ENCODE measurements around the gene COL21A1. TPM values are rescaled to one million over a fixed set of nuclear protein-coding genes. Genes with fewer than 3 reads are reported as not detected.

COL21A1 gene
- total RNA-seq, 1 donor from 2014 or later: 0.57 TPM

DNA sequence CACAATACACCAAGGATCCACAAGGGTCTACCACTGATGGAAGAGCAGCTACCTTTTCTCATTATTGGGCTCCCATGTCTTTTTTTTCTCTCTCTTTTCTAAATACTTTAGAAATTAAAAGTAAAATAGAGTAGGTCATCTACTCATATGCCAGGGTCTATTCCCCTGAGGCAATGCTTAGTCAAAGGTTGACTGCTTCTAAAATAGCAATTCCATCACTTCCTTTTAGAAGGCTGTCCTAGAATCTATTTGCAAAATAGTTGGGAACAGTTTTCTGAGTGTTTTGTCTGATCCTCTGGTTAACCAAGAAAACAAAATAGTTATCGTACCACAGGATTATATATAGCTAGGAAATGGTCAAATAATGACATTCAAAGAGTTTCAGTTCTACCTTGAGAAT is 174.1 kb downstream of the COL21A1 start:
- Histone ChIP-seq H3K4me3 (ENCODE audit: insufficient read depth, low read depth, low read length) (no peak overlapping the region), H2AFZ (ENCODE audit: low read depth, low read length) (no peak overlapping the region), H3K9me3 (ENCODE audit: insufficient read depth, low read depth, low read length) (no peaks in the 10 kb centered on the region), H3K9ac (ENCODE audit: low read length) (no peak overlapping the region), H3K4me2 (ENCODE audit: low read length) (no peak overlapping the region), H3K27me3 (ENCODE audit: insufficient read depth, low read length) (no peaks in the 10 kb centered on the region), H3K4me1 (ENCODE audit: insufficient read depth, low read length) (peaks cover 2% of the 10 kb centered on the region), H4K20me1 (ENCODE audit: insufficient read depth, low read length) (no peaks in the 10 kb centered on the region), H3K27ac (ENCODE audit: low read depth, low read length) (no peak overlapping the region), H3K79me2 (ENCODE audit: insufficient read depth, low read length) (no peaks in the 10 kb centered on the region), H3K36me3 (ENCODE audit: insufficient read depth, low read length) (no peaks in the 10 kb centered on the region)
- DNase-seq (ENCODE audit: low read depth) (no peak), FAIRE-seq (no peak)
- Mint-ChIP-seq H3K27me3 (ENCODE audit: low read depth, unreplicated experiment) (no peaks in the 10 kb centered on the region), H3K4me1 (ENCODE audit: low read depth, unreplicated experiment) (peaks cover 4% of the 10 kb centered on the region), H3K36me3 (ENCODE audit: low read depth, unreplicated experiment) (no peaks in the 10 kb centered on the region), H3K27ac (ENCODE audit: unreplicated experiment) (no peak overlapping the region), H3K4me3 (ENCODE audit: unreplicated experiment) (no peak overlapping the region), H3K9me3 (ENCODE audit: unreplicated experiment) (peaks cover 3% of the 10 kb centered on the region)
- TF ChIP-seq, protein P1, sequence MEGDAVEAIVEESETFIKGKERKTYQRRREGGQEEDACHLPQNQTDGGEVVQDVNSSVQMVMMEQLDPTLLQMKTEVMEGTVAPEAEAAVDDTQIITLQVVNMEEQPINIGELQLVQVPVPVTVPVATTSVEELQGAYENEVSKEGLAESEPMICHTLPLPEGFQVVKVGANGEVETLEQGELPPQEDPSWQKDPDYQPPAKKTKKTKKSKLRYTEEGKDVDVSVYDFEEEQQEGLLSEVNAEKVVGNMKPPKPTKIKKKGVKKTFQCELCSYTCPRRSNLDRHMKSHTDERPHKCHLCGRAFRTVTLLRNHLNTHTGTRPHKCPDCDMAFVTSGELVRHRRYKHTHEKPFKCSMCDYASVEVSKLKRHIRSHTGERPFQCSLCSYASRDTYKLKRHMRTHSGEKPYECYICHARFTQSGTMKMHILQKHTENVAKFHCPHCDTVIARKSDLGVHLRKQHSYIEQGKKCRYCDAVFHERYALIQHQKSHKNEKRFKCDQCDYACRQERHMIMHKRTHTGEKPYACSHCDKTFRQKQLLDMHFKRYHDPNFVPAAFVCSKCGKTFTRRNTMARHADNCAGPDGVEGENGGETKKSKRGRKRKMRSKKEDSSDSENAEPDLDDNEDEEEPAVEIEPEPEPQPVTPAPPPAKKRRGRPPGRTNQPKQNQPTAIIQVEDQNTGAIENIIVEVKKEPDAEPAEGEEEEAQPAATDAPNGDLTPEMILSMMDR (IDR thresholded peaks at IDR 0.05; ENCODE audit: insufficient read depth, low read depth, low read length): no peak
- no peak for TF ChIP-seq EZH2 (IDR thresholded peaks at IDR 0.05; ENCODE audit: insufficient read depth, low read length)

DNA sequence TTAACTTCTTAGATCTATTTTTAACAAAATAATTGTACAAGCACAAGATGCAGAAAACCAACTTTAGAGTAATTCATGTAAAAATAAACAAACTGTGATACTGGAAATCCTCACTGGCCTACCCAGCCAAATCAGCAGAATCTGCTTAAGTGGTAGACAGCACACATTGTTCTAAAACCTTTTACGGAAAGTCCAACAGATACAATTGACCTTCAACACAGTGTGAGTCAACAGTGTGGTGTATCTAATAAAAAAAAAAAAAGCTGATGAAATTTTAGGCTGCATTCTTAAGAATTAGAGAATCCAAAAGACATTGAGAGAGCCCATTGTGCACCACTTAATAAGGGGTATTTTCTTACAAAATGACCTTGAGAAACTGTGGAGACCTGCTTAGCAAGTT is 174.5 kb downstream of the COL21A1 start:
- FAIRE-seq (no peak), DNase-seq (ENCODE audit: low read depth) (no peak)
- TF ChIP-seq EZH2 (IDR thresholded peaks at IDR 0.05; ENCODE audit: insufficient read depth, low read length): no peak
- TF ChIP-seq, protein P1 (IDR thresholded peaks at IDR 0.05; ENCODE audit: insufficient read depth, low read depth, low read length): no peak
- no peak overlapping the region for H3K27ac Mint-ChIP-seq (ENCODE audit: unreplicated experiment)
- peaks cover 4% of the 10 kb centered on the region for H3K4me1 Mint-ChIP-seq (ENCODE audit: low read depth, unreplicated experiment)
- Histone ChIP-seq H3K4me3 (ENCODE audit: insufficient read depth, low read depth, low read length) (no peak overlapping the region), H3K4me1 (ENCODE audit: insufficient read depth, low read length) (peaks cover 2% of the 10 kb centered on the region), H4K20me1 (ENCODE audit: insufficient read depth, low read length) (no peaks in the 10 kb centered on the region), H3K9ac (ENCODE audit: low read length) (no peak overlapping the region), H3K27me3 (ENCODE audit: insufficient read depth, low read length) (no peaks in the 10 kb centered on the region), H3K79me2 (ENCODE audit: insufficient read depth, low read length) (no peaks in the 10 kb centered on the region), H3K36me3 (ENCODE audit: insufficient read depth, low read length) (no peaks in the 10 kb centered on the region), H2AFZ (ENCODE audit: low read depth, low read length) (no peak overlapping the region), H3K9me3 (ENCODE audit: insufficient read depth, low read depth, low read length) (no peaks in the 10 kb centered on the region), H3K4me2 (ENCODE audit: low read length) (no peak overlapping the region), H3K27ac (ENCODE audit: low read depth, low read length) (no peak overlapping the region)
- no peaks in the 10 kb centered on the region for H3K27me3 Mint-ChIP-seq (ENCODE audit: low read depth, unreplicated experiment)
- peaks cover 3% of the 10 kb centered on the region for H3K9me3 Mint-ChIP-seq (ENCODE audit: unreplicated experiment)
- H3K4me3 Mint-ChIP-seq (ENCODE audit: unreplicated experiment): no peak overlapping the region
- H3K36me3 Mint-ChIP-seq (ENCODE audit: low read depth, unreplicated experiment): no peaks in the 10 kb centered on the region

DNA sequence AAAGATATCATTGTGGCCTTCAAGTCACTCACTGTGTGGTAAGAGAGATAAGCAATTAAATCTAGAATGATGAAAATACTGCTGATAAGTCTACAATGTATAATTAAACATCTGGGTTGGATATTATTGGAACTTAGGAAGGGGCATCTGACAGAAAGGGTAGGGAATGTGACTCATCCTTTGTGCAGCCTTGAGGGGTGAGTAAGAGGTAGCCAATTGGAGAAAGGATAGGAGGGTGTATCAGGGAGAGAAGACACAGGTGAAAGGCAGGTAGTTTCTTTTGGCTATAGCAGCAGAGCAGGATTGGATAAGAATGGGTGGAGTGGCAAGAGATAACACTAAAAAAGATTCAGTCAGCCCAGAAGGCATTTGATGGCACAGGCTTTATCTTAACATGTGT is 182.0 kb downstream of the COL21A1 start:
- Histone ChIP-seq H3K4me1 (ENCODE audit: insufficient read depth, low read length) (no peaks in the 10 kb centered on the region), H3K4me3 (ENCODE audit: insufficient read depth, low read depth, low read length) (no peak overlapping the region), H2AFZ (ENCODE audit: low read depth, low read length) (no peak overlapping the region), H3K27ac (ENCODE audit: low read depth, low read length) (no peak overlapping the region), H3K4me2 (ENCODE audit: low read length) (no peak overlapping the region), H3K27me3 (ENCODE audit: insufficient read depth, low read length) (no peaks in the 10 kb centered on the region), H3K36me3 (ENCODE audit: insufficient read depth, low read length) (no peaks in the 10 kb centered on the region), H3K9me3 (ENCODE audit: insufficient read depth, low read depth, low read length) (no peaks in the 10 kb centered on the region), H3K79me2 (ENCODE audit: insufficient read depth, low read length) (no peaks in the 10 kb centered on the region), H4K20me1 (ENCODE audit: insufficient read depth, low read length) (no peaks in the 10 kb centered on the region), H3K9ac (ENCODE audit: low read length) (no peak overlapping the region)
- H3K27ac Mint-ChIP-seq (ENCODE audit: unreplicated experiment): no peak overlapping the region
- no peaks in the 10 kb centered on the region for H3K36me3 Mint-ChIP-seq (ENCODE audit: low read depth, unreplicated experiment)
- H3K9me3 Mint-ChIP-seq (ENCODE audit: unreplicated experiment): no peaks in the 10 kb centered on the region
- H3K27me3 Mint-ChIP-seq (ENCODE audit: low read depth, unreplicated experiment): no peaks in the 10 kb centered on the region
- H3K4me3 Mint-ChIP-seq (ENCODE audit: unreplicated experiment): no peak overlapping the region
- H3K4me1 Mint-ChIP-seq (ENCODE audit: low read depth, unreplicated experiment): no peaks in the 10 kb centered on the region
- FAIRE-seq (no peak), DNase-seq (ENCODE audit: low read depth) (no peak)
- TF ChIP-seq, protein P1 (IDR thresholded peaks at IDR 0.05; ENCODE audit: insufficient read depth, low read depth, low read length): no peak
